Right atrium auricular region (tissue), 2 donors: ENCODE measurements around the gene DNHD1. TPM values are rescaled to one million over a fixed set of nuclear protein-coding genes. Genes with fewer than 3 reads are reported as not detected.

Source experiments
- DNase-seq: peaks from one replicate; pipeline ENCODE4 v3.0.0-alpha.2; 2019; ENCODE audit warnings: low spot score
- H3K27ac ChIP-seq, 2 donors: fragments of 200-600 bp; sonication (generic); 1 replicate in 1 of 2; 2 replicates in 1 of 2; pipeline ENCODE4 v1.5.1; 2016 to 2019
- H3K27me3 ChIP-seq, 2 donors: fragments of 200-600 bp; sonication (generic); one replicate each; pipeline versions ENCODE4 v1.5.1 to v1.6.0; 2017 to 2019
- H3K36me3 ChIP-seq: fragments of 200-600 bp; sonication (generic); one replicate; pipeline ENCODE4 v1.5.1; 2016
- H3K4me1 ChIP-seq, 2 donors: fragments of 200-600 bp; sonication (generic); one replicate each; pipeline versions ENCODE4 v1.5.1 to v1.6.0; 2017 to 2019
- H3K4me3 ChIP-seq, 2 donors: fragments of 200-600 bp; sonication (generic); 1 replicate in 1 of 2; 2 replicates in 1 of 2; pipeline ENCODE4 v1.5.1; 2017 to 2019; ENCODE audit warnings: mild to moderate bottlenecking in 1 of 2, moderate library complexity in 1 of 2
- H3K9me3 ChIP-seq, 2 donors: fragments of 200-600 bp; sonication (generic); one replicate each; pipeline ENCODE4 v1.5.1; 2019
- CTCF ChIP-seq, 2 donors: fragments of 200-600 bp; sonication (generic); IDR thresholded peaks; one replicate each; pipeline ENCODE4 v1.5.1; 2019; ENCODE audit warnings: antibody characterized with exemption in 2 of 2
- total RNA-seq, 2 donors: library from RNA; depleted of rRNA; stranded (reverse); fragments of >200 nt; gene quantifications; one replicate each; pipeline ENCODE4 v1.1.0, GENCODE V29; 2016

DNHD1 gene
- total RNA-seq, 2 donors from 2014 or later, result 4.4 to 4.8 TPM

DNA sequence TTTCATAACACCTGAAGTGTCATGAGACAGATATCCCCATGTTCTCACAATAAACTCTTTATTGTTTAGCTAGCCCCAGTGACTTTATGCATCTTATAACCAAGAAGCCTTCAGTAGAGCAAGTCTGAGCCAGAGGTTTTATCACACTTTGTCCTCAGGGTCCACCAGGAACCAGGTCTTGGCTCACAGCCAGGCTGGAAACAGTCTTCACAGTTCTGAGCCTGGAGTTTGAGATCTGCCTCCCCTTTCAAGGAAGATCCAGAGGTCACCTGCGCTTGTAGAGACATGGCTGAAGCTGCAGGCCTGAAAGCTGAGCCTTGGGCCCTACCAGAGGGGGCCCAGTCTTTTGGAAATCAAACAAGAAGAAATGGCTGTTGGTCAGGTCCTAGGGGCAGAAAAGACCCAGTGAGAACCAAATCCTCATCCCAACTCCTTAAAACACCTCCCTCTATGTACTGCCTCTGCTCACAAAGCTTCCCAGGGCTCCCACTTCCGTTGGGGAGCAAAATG is 102.9 kb downstream of the DNHD1 start:
- no peak overlapping the region for H3K27ac ChIP-seq
- no peaks in the 10 kb centered on the region for H3K27me3 ChIP-seq
- peaks cover 0 to 60% of the 10 kb centered on the region in 2 donors for H3K4me1 ChIP-seq
- DNase-seq, result peak; percentile 53
- TF ChIP-seq CTCF (IDR thresholded peaks at IDR 0.05), result no peak
- H3K36me3 ChIP-seq, result peaks cover 33% of the 10 kb centered on the region
- no peak overlapping the region for H3K4me3 ChIP-seq
- H3K9me3 ChIP-seq, result no peaks in the 10 kb centered on the region

DNA sequence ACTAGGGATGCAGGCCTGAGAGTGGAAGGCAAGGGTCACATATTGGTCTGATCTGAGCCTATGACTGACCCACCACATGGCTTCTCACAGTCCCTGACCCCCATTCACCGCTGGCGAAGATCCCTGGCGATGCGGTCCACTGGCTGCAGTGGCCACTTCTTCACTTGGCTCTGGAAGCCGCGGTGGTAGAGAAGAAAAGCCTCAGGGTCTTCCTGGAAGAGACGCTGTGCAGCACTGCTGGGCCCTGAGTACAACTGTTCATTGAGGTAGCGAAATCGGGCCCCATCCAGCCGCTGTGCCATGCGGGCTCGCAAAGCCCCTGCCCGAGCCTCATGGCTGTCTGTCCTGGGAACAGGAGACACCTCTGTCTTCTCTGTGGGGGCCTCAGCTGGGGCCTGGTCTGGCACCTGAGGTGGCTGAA is 104.0 kb downstream of the DNHD1 start:
- no peaks in the 10 kb centered on the region for H3K27me3 ChIP-seq
- no peak overlapping the region for H3K4me3 ChIP-seq
- H3K9me3 ChIP-seq, result no peaks in the 10 kb centered on the region
- H3K36me3 ChIP-seq, result peaks cover 33% of the 10 kb centered on the region
- peak; percentile 46 for DNase-seq
- H3K4me1 ChIP-seq, result peaks cover 0 to 61% of the 10 kb centered on the region in 2 donors
- H3K27ac ChIP-seq, result no peak overlapping the region
- no peak for TF ChIP-seq CTCF (IDR thresholded peaks at IDR 0.05)

- peak; percentile 26 for DNase-seq
- Histone ChIP-seq H3K27ac (peak overlapping the region; percentile 95 to 96), H3K4me1 (peaks cover 0 to 60% of the 10 kb centered on the region in 2 donors)
These were observed 105.2 kb downstream of the DNHD1 start for GRCh38 chr11:6602096-6602940.

GRCh38 chr11:6603287-6604080 is 106.4 kb downstream of the DNHD1 start, which contains the start of the genes ILK and RRP8:
ILK (plus strand) TSS chr11:6603774; CDS start chr11:6604272, 498 bp downstream.
RRP8 (minus strand) TSS chr11:6603616; CDS start chr11:6603502, 114 bp downstream.
- Histone ChIP-seq H3K36me3 (peaks cover 42% of the 10 kb centered on the region), H3K4me1 (peaks cover 0 to 60% of the 10 kb centered on the region in 2 donors), H3K27ac (peak within 1 kb of the TSS; percentile 95 to 96), H3K4me3 (peak within 1 kb of the TSS; percentile 71 to 88), H3K9me3 (no peaks in the 10 kb centered on the region), H3K27me3 (no peaks in the 10 kb centered on the region)
- peak in 1 of 2 donors; percentile 65 for TF ChIP-seq CTCF (IDR thresholded peaks at IDR 0.05)
- DNase-seq, result peak; percentile 93

More at GRCh38 chr11:6602096-6602940, 105.2 kb downstream of the DNHD1 start:
- TF ChIP-seq CTCF (IDR thresholded peaks at IDR 0.05), result no peak
- no peaks in the 10 kb centered on the region for H3K27me3 ChIP-seq
- H3K9me3 ChIP-seq, result no peaks in the 10 kb centered on the region
- H3K36me3 ChIP-seq, result peaks cover 34% of the 10 kb centered on the region
- H3K4me3 ChIP-seq, result peak overlapping the region; percentile 71 to 88

- peak; percentile 71 for DNase-seq
- Histone ChIP-seq H3K27ac (peak overlapping the region; percentile 95 to 96), H3K36me3 (peaks cover 42% of the 10 kb centered on the region), H3K4me3 (peak overlapping the region; percentile 71 to 88), H3K9me3 (no peaks in the 10 kb centered on the region), H3K4me1 (peaks cover 0 to 64% of the 10 kb centered on the region in 2 donors), H3K27me3 (no peaks in the 10 kb centered on the region)
- peak in 1 of 2 donors; percentile 45 for TF ChIP-seq CTCF (IDR thresholded peaks at IDR 0.05)
These were observed 107.1 kb downstream of the DNHD1 start for GRCh38 chr11:6604081-6604626.
